ENCODE measurements around the gene GMDS. TPM values are rescaled to one million over a fixed set of nuclear protein-coding genes. Genes with fewer than 3 reads are reported as not detected.

The GMDS gene
- total RNA-seq, 2 donors from 2014 or later = 25.4 to 29.5 TPM

DNA sequence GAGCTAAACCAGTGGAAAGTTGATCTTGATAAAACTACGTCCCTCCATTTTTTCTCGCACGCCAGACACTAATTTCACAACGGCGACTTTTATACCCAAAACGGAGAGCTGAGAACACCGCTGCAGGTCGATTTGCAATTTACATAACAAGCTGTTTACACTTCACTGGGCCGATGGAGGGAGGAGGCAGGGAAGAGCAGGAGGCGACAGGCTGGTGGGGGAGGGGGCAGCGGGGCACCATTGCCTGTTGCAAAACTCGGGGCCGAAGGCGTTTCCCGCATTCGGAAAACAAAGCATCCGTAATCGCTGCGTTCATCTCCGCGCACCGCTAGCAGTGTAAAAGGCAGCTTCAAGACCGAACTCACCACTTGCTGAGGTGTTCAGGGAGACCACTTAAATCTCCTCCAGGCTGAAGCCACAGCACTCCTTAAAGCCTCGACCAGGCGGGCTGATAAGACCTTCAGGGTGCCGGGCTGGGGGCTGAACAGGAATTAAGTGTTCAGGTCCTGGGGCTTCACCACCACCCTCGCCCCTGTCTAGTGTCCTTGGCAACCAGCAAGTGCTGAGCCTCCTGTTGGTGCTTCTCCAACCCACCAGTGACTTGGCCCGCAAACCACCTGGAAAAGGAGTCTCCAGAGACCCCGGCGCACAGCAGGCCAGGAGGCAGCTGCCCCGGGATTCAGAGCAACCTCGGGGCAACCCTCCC lies 637.7 kb downstream of the GMDS start:
- 0 to 1% methylated on average over 22 to 32 of the region's 32 CpGs for WGBS, 2 experiments (ENCODE audit: insufficient coverage in 1 of 2, insufficient read length in 1 of 2)
- Mint-ChIP-seq H3K4me3 (peak overlapping the region; percentile 73), H3K4me1 (peaks cover 38% of the 10 kb centered on the region), H3K36me3 (ENCODE audit: low read depth) (no peaks in the 10 kb centered on the region), H3K9me3 (no peaks in the 10 kb centered on the region), H3K27me3 (ENCODE audit: insufficient read depth) (peaks cover 68% of the 10 kb centered on the region), H3K27ac (peak overlapping the region; percentile 64)
- no peaks in the 10 kb centered on the region for H3K9me3 ChIP-seq (ENCODE audit: control insufficient read depth, low read length)
- H3K27ac ChIP-seq (ENCODE audit: low read depth, low read length) = no peak overlapping the region
- H3K4me1 ChIP-seq (ENCODE audit: control insufficient read depth, insufficient read depth, low read length) = peaks cover 7% of the 10 kb centered on the region
- peak overlapping the region; percentile 39 for H3K9ac ChIP-seq (ENCODE audit: extremely low read depth, low read length, poor library complexity, severe bottlenecking)
- H3K27me3 ChIP-seq (ENCODE audit: control insufficient read depth, insufficient read depth, low read length, poor library complexity, severe bottlenecking) = peaks cover 69% of the 10 kb centered on the region
- TF ChIP-seq CTCF (conservative IDR thresholded peaks at IDR 0.05) = no peak
- DNase-seq = peak; percentile 95
- no peaks in the 10 kb centered on the region for H3K36me3 ChIP-seq (ENCODE audit: control insufficient read depth, insufficient read depth, low read length)
- H3K4me3 ChIP-seq (ENCODE audit: low read length) = peak overlapping the region; percentile 81

GRCh38 chr6:1606780-1607515 lies 638.5 kb downstream of the GMDS start:
- H3K4me3 ChIP-seq (ENCODE audit: low read length) = peak overlapping the region; percentile 81
- DNase-seq = peak; percentile 95
- no peaks in the 10 kb centered on the region for H3K9me3 ChIP-seq (ENCODE audit: control insufficient read depth, low read length)
- H3K36me3 ChIP-seq (ENCODE audit: control insufficient read depth, insufficient read depth, low read length) = no peaks in the 10 kb centered on the region
- Mint-ChIP-seq H3K36me3 (ENCODE audit: low read depth) (no peaks in the 10 kb centered on the region), H3K4me1 (peaks cover 36% of the 10 kb centered on the region), H3K27me3 (ENCODE audit: insufficient read depth) (peaks cover 69% of the 10 kb centered on the region), H3K4me3 (peak overlapping the region; percentile 73), H3K27ac (peak overlapping the region; percentile 64), H3K9me3 (no peaks in the 10 kb centered on the region)
- H3K9ac ChIP-seq (ENCODE audit: extremely low read depth, low read length, poor library complexity, severe bottlenecking) = peak overlapping the region; percentile 39
- TF ChIP-seq CTCF (conservative IDR thresholded peaks at IDR 0.05) = no peak
- peaks cover 69% of the 10 kb centered on the region for H3K27me3 ChIP-seq (ENCODE audit: control insufficient read depth, insufficient read depth, low read length, poor library complexity, severe bottlenecking)
- H3K4me1 ChIP-seq (ENCODE audit: control insufficient read depth, insufficient read depth, low read length) = peaks cover 7% of the 10 kb centered on the region
- 3 to 4% methylated on average over 5 to 22 of the region's 22 CpGs for WGBS, 2 experiments (ENCODE audit: insufficient coverage in 1 of 2, insufficient read length in 1 of 2)
- H3K27ac ChIP-seq (ENCODE audit: low read depth, low read length) = no peak overlapping the region

DNA sequence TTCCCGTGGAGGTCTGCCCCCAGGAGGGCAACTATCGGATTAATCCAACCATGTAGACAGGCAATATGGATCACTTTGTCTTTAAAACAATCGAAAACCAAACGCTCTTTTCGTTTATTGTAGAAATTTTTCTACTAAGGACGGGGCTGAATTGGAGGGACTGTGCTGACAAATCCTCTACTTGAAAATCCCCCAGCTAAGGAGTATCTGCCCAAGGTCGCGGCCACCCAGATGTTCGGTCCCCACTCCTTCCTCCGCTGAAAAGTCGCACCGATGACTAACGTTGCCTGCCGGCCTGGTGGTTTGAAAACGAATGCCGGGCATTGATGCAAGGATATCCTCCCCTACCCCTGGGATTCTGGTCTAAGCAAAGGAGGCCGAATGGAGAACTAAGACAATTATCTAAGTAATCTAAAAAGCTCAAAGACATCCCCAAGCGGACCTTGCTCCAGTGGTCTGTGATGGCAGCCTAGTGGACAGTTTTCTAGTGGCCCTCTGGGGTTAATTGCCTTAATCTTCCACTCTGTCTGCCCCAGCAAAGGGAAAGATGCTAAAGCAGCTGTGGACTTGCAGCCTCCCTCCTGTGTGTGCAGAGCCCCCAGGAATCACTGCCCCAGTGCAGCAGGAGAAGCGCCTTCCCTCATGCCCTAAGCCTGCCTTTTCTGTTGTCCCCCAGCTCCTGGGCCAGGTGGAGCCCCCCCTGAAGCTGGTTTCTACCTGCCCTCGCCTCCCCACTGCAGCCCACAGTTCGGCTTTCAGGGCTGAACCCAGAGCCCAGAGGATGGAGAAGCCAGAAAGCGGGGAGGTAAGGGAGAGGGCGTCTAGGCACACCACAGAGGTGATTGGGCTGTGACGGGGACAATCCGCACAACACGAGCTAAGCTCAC lies 639.3 kb downstream of the GMDS start:
- peaks cover 70% of the 10 kb centered on the region for H3K27me3 Mint-ChIP-seq (ENCODE audit: insufficient read depth)
- Histone ChIP-seq H3K9me3 (ENCODE audit: control insufficient read depth, low read length) (no peaks in the 10 kb centered on the region), H3K27me3 (ENCODE audit: control insufficient read depth, insufficient read depth, low read length, poor library complexity, severe bottlenecking) (peaks cover 69% of the 10 kb centered on the region), H3K4me3 (ENCODE audit: low read length) (peak overlapping the region; percentile 81), H3K27ac (ENCODE audit: low read depth, low read length) (no peak overlapping the region), H3K4me1 (ENCODE audit: control insufficient read depth, insufficient read depth, low read length) (peaks cover 7% of the 10 kb centered on the region), H3K36me3 (ENCODE audit: control insufficient read depth, insufficient read depth, low read length) (no peaks in the 10 kb centered on the region), H3K9ac (ENCODE audit: extremely low read depth, low read length, poor library complexity, severe bottlenecking) (no peak overlapping the region)
- H3K4me1 Mint-ChIP-seq = peaks cover 36% of the 10 kb centered on the region
- H3K36me3 Mint-ChIP-seq (ENCODE audit: low read depth) = no peaks in the 10 kb centered on the region
- no peaks in the 10 kb centered on the region for H3K9me3 Mint-ChIP-seq
- no peak for TF ChIP-seq CTCF (conservative IDR thresholded peaks at IDR 0.05)
- no peak overlapping the region for H3K27ac Mint-ChIP-seq
- WGBS, 2 experiments (ENCODE audit: insufficient coverage in 1 of 2, insufficient read length in 1 of 2) = 3 to 9% methylated on average over 19 to 26 of the region's 26 CpGs
- H3K4me3 Mint-ChIP-seq = peak overlapping the region; percentile 73
- DNase-seq = no peak

Measured in endodermal cell (in vitro differentiated cells).